ENCODE results near the gene RNF130.
"Not testable (repeated sequence)": the region's sequence is repeated elsewhere in the genome, so short reads cannot be mapped to it uniquely, and the experiment has no call there.

RNF130 gene

GRCh38 chr5:180103487-180104167 lies 32.1 kb upstream of the RNF130 start:
- no peak for DNase-seq (ENCODE audit: low spot score)

- no peak for DNase-seq (ENCODE audit: low spot score)
Measured at GRCh38 chr5:180102636-180103035, 31.1 kb upstream of the RNF130 start.

GRCh38 chr5:180101451-180102105 lies 30.0 kb upstream of the RNF130 start:
- DNase-seq (ENCODE audit: low spot score), result no peak

GRCh38 chr5:180100621-180101450 lies 29.3 kb upstream of the RNF130 start:
- no peak for DNase-seq (ENCODE audit: low spot score)

- no peak for DNase-seq (ENCODE audit: low spot score)
Measured at GRCh38 chr5:180099733-180100611, 28.4 kb upstream of the RNF130 start.

DNA sequence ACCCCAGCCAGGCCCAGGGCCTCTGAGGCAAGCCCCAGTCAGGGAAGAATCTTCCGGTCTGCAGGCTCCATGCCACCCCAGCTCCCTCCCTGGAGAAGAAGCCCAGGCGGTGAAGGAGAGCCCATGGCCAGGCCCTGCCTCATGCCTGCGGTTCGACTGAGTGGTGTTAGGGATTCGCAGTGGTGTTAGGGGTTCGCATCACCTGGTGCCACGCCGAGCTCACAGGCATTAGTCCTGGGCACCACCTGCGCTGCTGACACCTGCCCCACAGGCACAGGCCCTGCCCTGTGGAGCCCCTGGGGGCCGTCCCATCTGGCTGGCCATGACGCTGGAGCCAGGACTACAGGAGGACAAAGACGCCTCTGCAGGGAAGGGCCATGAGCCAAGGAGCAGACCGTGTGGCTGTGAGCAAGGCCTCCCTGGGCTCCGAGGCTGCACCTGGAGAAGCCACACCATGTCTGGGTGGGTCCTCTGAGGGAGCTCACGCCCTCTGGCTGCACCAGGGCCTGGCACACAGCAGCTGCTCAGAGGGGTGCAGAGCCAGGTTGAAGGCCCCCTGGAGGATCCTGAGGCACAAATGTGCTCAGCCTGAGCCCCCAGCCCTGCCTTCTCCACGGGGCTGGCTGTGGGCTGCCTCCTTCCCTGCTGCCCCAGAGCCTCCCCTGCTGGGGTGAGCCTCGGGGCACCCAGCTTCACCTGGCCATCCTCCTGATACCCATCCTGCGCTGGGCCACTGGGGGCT lies 27.6 kb upstream of the RNF130 start:
- DNase-seq (ENCODE audit: low spot score), result no peak

DNA sequence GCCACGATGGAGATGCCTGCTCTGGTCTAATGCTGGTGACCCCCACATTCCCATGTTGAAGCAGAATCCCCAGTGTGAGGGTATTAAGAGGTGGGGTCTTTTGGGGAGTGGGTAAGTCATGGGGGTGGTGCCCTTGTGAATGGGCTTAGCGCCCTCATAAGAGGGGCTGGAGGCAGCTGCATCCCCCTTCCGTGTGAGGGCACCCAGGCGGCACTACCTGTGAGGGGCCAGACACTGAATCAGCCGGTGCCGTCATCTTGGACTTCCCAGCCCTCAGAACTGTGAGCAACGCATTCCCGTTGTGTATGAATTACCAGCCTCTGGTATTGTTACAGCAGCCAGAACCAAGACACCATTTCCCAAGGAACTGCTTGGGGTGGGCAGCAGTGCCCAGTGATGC lies 27.0 kb upstream of the RNF130 start:
- DNase-seq (ENCODE audit: low spot score), result no peak

DNA sequence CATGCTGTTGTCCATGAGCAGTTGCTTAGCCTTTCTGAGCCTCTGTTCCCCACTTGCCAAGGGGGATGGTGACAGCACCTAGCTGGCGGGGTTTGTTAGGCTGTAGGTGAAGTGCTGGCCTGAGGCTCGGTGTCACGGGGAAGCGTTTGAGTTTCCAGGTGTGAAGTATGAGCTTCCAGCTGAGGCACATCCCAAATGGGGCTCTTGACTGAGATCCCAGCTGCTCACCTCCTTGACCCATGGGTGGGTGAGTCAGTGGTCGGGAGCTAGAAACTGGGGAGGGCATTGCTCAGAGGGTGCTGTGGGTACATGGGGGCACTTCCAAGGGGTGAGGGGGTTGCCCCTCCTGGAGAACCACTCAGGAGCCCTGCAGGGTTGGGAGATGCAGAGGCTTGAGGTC lies 26.4 kb upstream of the RNF130 start:
- DNase-seq (ENCODE audit: low spot score), result no peak

DNA sequence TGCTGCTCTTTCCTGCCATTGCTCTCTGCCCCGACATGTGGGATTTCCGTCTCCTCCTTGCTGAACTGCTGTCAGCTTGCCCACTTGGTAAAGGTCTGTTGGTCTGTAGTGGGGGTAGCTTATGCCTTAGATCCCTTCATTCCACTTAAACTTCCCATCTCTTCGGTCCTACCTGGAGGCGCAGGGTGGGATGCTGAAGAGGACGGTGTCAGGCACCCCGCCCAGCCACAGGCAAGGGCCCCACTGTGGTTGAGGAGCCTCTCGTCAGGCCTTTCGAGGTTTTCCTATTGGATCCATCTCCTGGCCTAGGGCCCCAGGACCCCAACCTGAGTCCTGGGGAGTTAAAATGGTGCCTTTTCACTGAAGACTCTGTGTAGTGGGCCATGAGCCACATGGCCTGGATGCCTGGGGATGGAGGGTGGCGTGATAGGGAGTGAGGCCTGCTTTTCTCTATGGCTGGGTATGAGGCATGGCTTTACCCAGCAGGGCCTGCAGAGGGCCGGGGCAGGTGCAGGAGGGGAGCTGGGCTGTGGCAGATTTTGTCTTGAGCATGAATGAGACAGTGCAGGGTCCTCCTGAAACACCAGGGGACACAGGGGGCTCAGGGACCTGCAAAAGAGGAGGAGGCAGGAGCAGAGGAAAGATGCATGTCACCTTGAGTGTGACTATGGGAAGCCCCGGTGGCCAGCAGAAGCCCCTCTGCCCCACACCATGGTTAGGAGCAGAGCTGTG lies 25.8 kb upstream of the RNF130 start:
- DNase-seq (ENCODE audit: low spot score), result no peak

GRCh38 chr5:180096616-180097015 lies 25.1 kb upstream of the RNF130 start:
- DNase-seq (ENCODE audit: low spot score), result no peak

- no peak for DNase-seq (ENCODE audit: low spot score)
Measured at GRCh38 chr5:180095545-180095944, 24.0 kb upstream of the RNF130 start.

- no peak for DNase-seq (ENCODE audit: low spot score)
Measured at GRCh38 chr5:180093651-180094382, 22.3 kb upstream of the RNF130 start.

- no peak for DNase-seq (ENCODE audit: low spot score)
Measured at GRCh38 chr5:180093241-180093640, 21.7 kb upstream of the RNF130 start.

- DNase-seq (ENCODE audit: low spot score), result no peak
Measured at GRCh38 chr5:180090769-180091546, 19.4 kb upstream of the RNF130 start.

- peak; percentile 92 for DNase-seq (ENCODE audit: low spot score)
Measured at GRCh38 chr5:180090098-180090768, 18.7 kb upstream of the RNF130 start.

DNA sequence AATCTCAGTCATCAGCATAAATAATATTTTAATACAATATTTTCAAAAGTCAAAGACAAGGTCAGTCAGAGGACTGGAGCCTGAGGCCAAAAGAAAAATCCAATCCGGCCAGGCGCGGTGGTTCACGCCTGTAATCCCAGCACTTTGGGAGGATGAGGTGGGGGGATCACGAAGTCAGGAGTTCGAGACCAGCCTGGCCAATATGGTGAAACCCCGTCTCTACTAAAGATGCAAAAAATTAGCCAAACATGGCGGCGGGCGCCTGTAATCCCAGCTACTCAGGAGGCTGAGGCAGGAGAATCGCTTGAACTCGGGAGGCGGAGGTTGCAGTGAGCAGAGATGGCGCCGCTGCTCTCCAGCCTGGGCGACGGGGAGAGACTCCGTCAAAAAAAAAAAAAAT lies 18.1 kb upstream of the RNF130 start:
- not testable (repeated sequence) for DNase-seq (ENCODE audit: low spot score)

- DNase-seq (ENCODE audit: low spot score), result no peak
Measured at GRCh38 chr5:180088561-180088960, 17.0 kb upstream of the RNF130 start.

- no peak for DNase-seq (ENCODE audit: low spot score)
Measured at GRCh38 chr5:180086816-180087399, 15.3 kb upstream of the RNF130 start.
